OCI-LY1 (cell line): ENCODE data around the gene CLEC16A.

Source experiments
- H2AFZ ChIP-seq: fragments of 200-600 bp; sonication (generic), shearing (Covaris generic); 2 replicates; pipeline ENCODE4 v1.6.0; 2014; ENCODE audit warnings: antibody characterized with exemption, mild to moderate bottlenecking, low read length
- H3F3A ChIP-seq: fragments of 200-600 bp; sonication (generic), shearing (Covaris generic); 2 replicates; pipeline ENCODE4 v1.6.0; 2014; ENCODE audit warnings: mild to moderate bottlenecking, antibody characterized with exemption, low read length, moderate library complexity; ENCODE audit not compliant: insufficient read depth
- H3K27ac ChIP-seq: fragments of 200-600 bp; sonication (generic); 2 replicates; pipeline ENCODE4 v1.5.1; 2014; ENCODE audit warnings: low read length, mixed run types, mild to moderate bottlenecking, low read depth; ENCODE audit not compliant: poor library complexity, severe bottlenecking
- H3K27me3 ChIP-seq: fragments of 200-600 bp; sonication (generic); 2 replicates; pipeline ENCODE4 v1.6.0; 2014; ENCODE audit warnings: antibody characterized with exemption, mild to moderate bottlenecking, low read length, moderate library complexity; ENCODE audit not compliant: insufficient read depth
- H3K36me3 ChIP-seq: fragments of 200-600 bp; sonication (generic); 2 replicates; pipeline ENCODE4 v1.6.1; 2014; ENCODE audit warnings: mild to moderate bottlenecking, antibody characterized with exemption, low read length, moderate library complexity, mixed read lengths; ENCODE audit not compliant: insufficient read depth
- H3K4me1 ChIP-seq: fragments of 200-600 bp; sonication (generic); 2 replicates; pipeline ENCODE4 v1.5.1; 2014; ENCODE audit warnings: mild to moderate bottlenecking, low read length, moderate library complexity; ENCODE audit not compliant: insufficient read depth, severe bottlenecking
- H3K4me2 ChIP-seq: fragments of 200-600 bp; sonication (generic), shearing (Covaris generic); 2 replicates; pipeline ENCODE4 v1.6.1; 2014; ENCODE audit warnings: low read length
- H3K4me3 ChIP-seq: fragments of 200-600 bp; sonication (generic); 2 replicates; pipeline ENCODE4 v1.5.1; 2014; ENCODE audit warnings: low read length, low read depth, mild to moderate bottlenecking, mixed read lengths; ENCODE audit not compliant: poor library complexity, severe bottlenecking
- H3K79me2 ChIP-seq: fragments of 200-600 bp; shearing (Covaris generic); 2 replicates; pipeline ENCODE4 v1.6.1; 2016; ENCODE audit warnings: mixed run types, low read length, mixed read lengths; ENCODE audit not compliant: insufficient read depth
- H3K9ac ChIP-seq: fragments of 200-600 bp; sonication (generic), shearing (Covaris generic); 2 replicates; pipeline ENCODE4 v1.6.1; 2014; ENCODE audit warnings: mild to moderate bottlenecking, low read length, mixed read lengths
- H3K9me2 ChIP-seq: fragments of 200-600 bp; sonication (generic), shearing (Covaris generic); 2 replicates; pipeline ENCODE4 v1.6.1; 2014; ENCODE audit warnings: low read depth, mild to moderate bottlenecking, low read length, mixed read lengths
- H3K9me3 ChIP-seq: fragments of 200-600 bp; shearing (Covaris generic); 2 replicates; pipeline ENCODE4 v1.6.1; 2014; ENCODE audit warnings: low read length, mixed read lengths
- H4K20me1 ChIP-seq: fragments of 200-600 bp; sonication (generic), shearing (Covaris generic); 2 replicates; pipeline ENCODE4 v1.6.0; 2016; ENCODE audit warnings: mild to moderate bottlenecking, low read length; ENCODE audit not compliant: insufficient read depth
- CTCF ChIP-seq: fragments of 200-600 bp; sonication (generic), shearing (Covaris generic); IDR thresholded peaks from 2 replicates; pipeline ENCODE4 v1.5.1; 2017; ENCODE audit warnings: mild to moderate bottlenecking, antibody characterized with exemption, low read length, moderate library complexity, mixed read lengths
- EZH2 ChIP-seq: fragments of 200-600 bp; sonication (generic), shearing (Covaris generic); IDR thresholded peaks from 2 replicates; pipeline ENCODE4 v1.8.0; 2017; ENCODE audit warnings: borderline replicate concordance, mixed run types, mild to moderate bottlenecking, antibody characterized with exemption, low read length, moderate library complexity, mixed read lengths

CLEC16A gene

GRCh38 chr16:11133344-11133943 is 189.1 kb downstream of the CLEC16A start:
- H3K9me3 ChIP-seq: no peaks in the 10 kb centered on the region
- H2AFZ ChIP-seq: no peak overlapping the region
- no peak overlapping the region for H3K9ac ChIP-seq
- no peaks in the 10 kb centered on the region for H3F3A ChIP-seq
- no peaks in the 10 kb centered on the region for H3K4me1 ChIP-seq
- H3K27ac ChIP-seq: no peak overlapping the region
- H4K20me1 ChIP-seq: no peaks in the 10 kb centered on the region
- no peak overlapping the region for H3K4me3 ChIP-seq
- TF ChIP-seq CTCF: no peak
- TF ChIP-seq EZH2: no peak
- peaks cover 27% of the 10 kb centered on the region; the same call in 1 of the 2 replicates for H3K36me3 ChIP-seq
- H3K79me2 ChIP-seq: no peaks in the 10 kb centered on the region
- no peak overlapping the region for H3K4me2 ChIP-seq
- no peaks in the 10 kb centered on the region for H3K9me2 ChIP-seq
- no peaks in the 10 kb centered on the region for H3K27me3 ChIP-seq

- Histone ChIP-seq H4K20me1 (no peaks in the 10 kb centered on the region), H3K4me1 (no peaks in the 10 kb centered on the region), H3K4me3 (no peak overlapping the region), H3K27me3 (no peaks in the 10 kb centered on the region), H3F3A (no peaks in the 10 kb centered on the region), H3K9me2 (no peaks in the 10 kb centered on the region), H3K9ac (no peak overlapping the region), H3K36me3 (peaks cover 23% of the 10 kb centered on the region; the same call in 1 of the 2 replicates), H3K27ac (no peak overlapping the region), H2AFZ (no peak overlapping the region), H3K9me3 (no peaks in the 10 kb centered on the region), H3K4me2 (no peak overlapping the region), H3K79me2 (no peaks in the 10 kb centered on the region)
- no peak for TF ChIP-seq EZH2
- no peak for TF ChIP-seq CTCF
Measured at GRCh38 chr16:11134722-11135463, 190.5 kb downstream of the CLEC16A start.

- Histone ChIP-seq H3K36me3 (peaks cover 20% of the 10 kb centered on the region; the same call in 1 of the 2 replicates), H3F3A (no peaks in the 10 kb centered on the region), H3K4me1 (no peaks in the 10 kb centered on the region), H3K4me3 (no peak overlapping the region), H3K27ac (no peak overlapping the region), H3K9me2 (no peaks in the 10 kb centered on the region), H3K9ac (no peak overlapping the region), H3K9me3 (no peaks in the 10 kb centered on the region), H3K79me2 (no peaks in the 10 kb centered on the region), H3K27me3 (no peaks in the 10 kb centered on the region), H3K4me2 (no peak overlapping the region), H4K20me1 (no peaks in the 10 kb centered on the region), H2AFZ (no peak overlapping the region)
- TF ChIP-seq EZH2 (no peak), CTCF (no peak)
Measured at GRCh38 chr16:11135464-11135973, 191.2 kb downstream of the CLEC16A start.
